ENCODE data around the gene GSTO1.

GSTO1 gene

DNA sequence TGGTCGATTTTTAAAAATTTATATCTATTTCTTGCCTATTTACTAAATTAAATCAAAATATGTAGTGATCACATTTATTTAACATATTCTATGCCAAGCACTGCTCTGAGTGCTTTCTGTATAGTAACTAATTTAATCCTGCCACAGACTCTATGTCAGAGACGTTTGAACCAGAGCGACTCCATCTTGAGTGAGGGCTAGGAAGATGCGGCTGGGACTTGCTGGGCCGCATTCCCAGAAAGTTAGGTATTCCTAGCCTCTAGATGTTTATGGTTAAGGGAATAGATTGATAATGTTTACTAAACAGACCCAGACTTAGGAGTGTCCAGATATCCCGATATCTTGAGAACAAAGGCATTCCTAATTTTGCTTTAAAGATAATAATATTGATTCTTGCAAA, 3.2 kb upstream of the GSTO1 start:
- DNase-seq (ENCODE audit: low spot score): no peak

- DNase-seq (ENCODE audit: low spot score): no peak
Observed at GRCh38 chr10:104252368-104252767, 2.3 kb upstream of the GSTO1 start.

- no peak for DNase-seq (ENCODE audit: low spot score)
Observed at GRCh38 chr10:104253106-104253505, 1.6 kb upstream of the GSTO1 start.

DNA sequence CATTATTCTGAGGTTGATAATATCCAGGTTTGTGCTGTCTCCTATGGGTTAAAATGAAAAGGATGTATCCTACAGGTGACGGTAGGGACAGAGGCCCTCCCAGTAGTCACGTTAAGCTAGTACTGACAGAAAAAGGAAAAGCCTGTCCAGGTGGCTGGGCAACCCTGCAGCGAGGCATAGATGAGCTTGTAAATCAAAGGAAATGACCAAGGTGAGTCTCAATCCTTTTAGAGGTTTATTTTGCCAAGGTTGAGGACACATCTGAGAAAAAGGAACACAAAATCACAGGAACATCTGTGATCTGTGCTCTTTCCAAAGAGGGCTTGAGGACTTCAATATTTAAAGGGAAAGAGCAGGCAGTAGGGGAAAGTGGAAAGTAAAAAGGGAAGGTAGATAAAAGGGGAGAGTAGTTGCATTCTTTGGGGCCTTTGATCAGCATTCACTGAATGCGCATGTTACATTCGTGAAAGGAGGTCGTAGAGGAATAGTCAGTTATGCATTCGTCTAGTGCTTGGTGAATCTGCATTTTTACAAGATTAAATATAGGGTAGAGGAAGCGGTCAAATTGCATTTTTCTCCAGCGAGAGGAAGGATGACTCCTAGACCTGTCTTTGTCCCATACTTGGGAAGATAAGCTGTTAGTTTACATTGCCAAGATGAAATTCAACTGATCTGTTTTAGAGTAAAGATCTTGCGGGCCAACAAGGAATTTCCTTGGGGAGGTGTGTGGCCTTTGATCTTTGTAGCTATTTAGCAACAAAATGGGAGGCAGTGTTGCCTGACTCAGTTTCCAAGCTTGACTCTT, 884 bp upstream of the GSTO1 start:
- no peak for DNase-seq (ENCODE audit: low spot score)

DNA sequence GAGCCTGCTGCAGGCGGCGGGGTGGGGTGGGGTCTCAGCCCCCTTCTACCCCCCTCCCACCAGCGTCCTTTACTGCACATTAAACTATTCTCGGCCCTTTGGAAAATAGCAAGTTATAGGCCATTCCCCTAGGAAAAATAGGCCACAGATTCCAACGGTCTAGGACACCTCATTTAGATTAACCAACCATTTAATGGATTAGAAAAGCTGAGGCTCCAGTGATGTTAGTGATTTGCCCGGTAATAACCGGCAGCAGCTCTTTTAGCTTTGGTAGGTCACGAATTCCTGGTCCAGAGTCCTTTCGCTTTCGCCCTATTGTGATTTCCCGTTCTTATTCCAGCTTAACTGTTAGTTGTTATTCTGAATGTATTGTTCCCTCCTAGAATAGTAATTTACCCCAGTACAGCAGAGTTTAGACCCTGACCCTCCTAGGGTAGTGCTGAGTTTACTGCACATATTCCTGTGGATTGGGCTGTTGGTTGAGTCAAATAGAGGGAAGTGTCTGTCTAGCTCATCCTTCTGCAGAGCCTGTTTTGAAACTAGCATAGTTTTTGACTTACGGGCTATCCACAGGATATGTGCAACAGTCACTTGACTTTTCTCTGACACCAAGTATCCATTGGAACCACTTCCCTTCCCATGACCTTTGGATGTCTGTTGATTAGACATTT, 754 bp downstream of the GSTO1 start:
- peak; percentile 76 for DNase-seq (ENCODE audit: low spot score)

DNA sequence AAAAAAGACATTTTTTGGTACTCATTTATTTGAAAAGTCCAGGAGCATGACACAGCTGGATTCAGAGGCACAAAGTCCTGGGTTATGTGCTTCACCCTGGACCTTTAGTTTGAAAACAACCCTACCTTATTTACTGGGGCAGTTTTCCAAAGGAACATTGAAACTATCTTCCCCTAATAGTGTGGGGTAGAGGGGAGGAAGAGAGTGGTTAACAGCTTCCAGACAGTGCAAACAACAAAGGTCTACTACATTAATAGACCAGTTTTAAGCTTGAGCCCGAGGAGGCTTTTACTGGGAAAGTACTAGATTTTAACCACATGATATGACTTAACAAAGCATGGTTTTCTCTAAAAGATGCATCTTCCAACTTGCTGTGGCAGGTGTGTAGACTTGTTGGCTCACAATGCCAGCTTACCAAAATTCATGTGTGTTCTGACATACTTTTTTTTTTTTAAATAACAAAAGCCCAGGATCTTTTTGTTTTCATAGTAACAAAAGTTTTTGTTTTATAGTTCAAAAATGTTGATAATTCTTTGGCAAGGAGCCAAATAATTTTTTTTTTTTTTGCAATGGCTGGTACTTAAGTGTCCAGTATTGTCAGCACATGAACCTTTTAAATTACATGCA, 1.8 kb downstream of the GSTO1 start:
- DNase-seq (ENCODE audit: low spot score): no peak

DNA sequence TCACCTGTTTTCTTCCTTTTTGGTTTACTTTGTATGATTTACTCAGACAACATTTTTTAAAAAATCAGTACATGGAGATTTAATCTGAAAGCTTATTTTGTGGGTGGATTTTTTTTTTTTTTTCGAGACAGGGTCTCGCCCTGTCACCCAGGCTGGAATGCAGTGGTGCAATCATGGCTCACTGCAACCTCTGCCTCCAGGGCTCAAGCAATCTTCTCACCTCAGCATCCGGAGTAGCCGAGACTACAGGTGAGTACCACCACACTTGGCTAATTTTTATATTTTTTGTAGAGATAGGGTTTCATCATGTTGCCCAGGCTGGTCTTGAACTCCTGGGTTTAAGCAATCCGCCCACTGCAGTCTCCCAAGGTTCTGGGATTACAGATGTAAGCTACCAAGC, 2.5 kb downstream of the GSTO1 start:
- no peak for DNase-seq (ENCODE audit: low spot score)

GRCh38 chr10:104258209-104258608, 3.5 kb downstream of the GSTO1 start:
- DNase-seq (ENCODE audit: low spot score): no peak

DNA sequence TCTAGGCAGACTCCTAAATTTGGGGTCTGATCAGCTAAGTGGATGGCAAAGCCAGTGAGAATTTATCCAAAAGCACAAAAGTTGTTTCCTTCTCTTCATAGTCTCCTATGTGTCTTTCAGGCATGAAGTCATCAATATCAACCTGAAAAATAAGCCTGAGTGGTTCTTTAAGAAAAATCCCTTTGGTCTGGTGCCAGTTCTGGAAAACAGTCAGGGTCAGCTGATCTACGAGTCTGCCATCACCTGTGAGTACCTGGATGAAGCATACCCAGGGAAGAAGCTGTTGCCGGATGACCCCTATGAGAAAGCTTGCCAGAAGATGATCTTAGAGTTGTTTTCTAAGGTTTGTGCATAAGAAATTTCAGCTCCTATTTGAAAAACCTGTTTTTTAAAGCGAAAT, 4.8 kb downstream of the GSTO1 start:
- DNase-seq (ENCODE audit: low spot score): no peak

GRCh38 chr10:104259999-104260774, 5.5 kb downstream of the GSTO1 start:
- no peak for DNase-seq (ENCODE audit: low spot score)

- peak; percentile 19 for DNase-seq (ENCODE audit: low spot score)
Observed at GRCh38 chr10:104260775-104261115, 6.1 kb downstream of the GSTO1 start.

GRCh38 chr10:104262055-104262454, 7.4 kb downstream of the GSTO1 start:
- DNase-seq (ENCODE audit: low spot score): no peak

DNA sequence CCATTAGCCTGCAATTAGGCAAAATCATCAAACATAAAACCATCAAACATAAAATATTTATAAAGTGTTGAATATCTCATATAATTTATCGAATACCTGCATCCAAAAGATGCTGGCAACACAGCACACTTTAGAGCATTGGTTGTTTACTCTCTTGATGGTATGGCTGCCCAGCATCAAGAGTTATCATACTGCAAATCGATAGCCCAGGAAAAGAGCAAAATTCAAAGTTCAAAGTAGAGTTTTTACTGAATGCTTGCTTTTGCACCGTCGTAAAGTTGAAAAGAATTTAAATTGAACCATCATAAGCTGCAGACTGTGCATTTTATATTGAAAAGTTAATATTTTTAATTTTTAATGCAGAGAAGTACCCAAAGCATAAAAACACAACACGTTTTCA, 10.1 kb downstream of the GSTO1 start:
- no peak for DNase-seq (ENCODE audit: low spot score)

DNA sequence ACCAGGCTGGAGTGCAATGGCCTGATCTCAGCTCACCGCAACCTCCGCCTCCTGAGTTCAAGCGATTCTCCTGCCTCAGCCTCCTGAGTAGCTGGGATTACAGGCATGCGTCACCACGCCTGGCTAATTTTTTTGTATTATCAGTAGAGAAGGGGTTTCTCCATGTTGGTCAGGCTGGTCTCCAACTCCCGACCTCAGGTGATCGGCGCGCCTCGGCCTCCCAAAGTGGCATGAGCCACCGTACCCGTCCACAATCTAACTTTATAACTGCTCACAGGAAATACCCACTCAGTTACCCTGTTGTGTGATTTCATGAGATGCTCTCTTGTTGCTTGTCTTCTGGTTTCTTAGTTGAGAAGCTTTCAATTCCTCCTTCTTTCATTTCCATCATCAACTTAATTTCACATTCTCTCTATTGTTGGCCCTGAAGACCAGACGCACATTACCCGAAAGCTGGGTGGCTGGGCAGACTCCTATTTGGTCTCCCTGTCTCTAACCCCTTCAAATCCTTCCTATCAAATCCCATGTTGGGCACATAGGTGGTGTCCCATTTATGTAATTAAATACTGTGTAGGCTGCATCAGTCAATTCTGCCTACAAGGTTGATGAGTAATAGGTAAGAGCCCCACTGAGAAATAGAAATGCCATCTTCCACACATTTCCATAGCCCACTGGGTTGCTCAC, 13.2 kb downstream of the GSTO1 start:
- no peak for DNase-seq (ENCODE audit: low spot score)

DNA sequence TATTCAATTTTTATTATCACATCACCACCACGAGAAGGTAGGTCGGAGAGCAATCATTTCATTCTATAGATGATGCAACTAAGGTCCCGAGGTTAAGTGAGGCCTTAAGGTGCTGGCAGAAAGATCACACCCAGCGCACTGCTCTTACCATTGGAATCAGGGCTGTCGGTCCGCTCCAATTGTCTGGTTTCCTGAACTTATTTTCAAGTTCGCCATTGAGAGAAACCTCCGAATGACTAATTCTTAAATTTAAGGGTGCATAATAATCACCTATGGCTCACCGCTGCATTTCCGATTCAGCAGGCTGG, 13.7 kb downstream of the GSTO1 start:
- DNase-seq (ENCODE audit: low spot score): no peak

- peak; percentile 87 for DNase-seq (ENCODE audit: low spot score)
Observed at GRCh38 chr10:104268713-104269645, 14.3 kb downstream of the GSTO1 start, which contains the start of gene GSTO2. TSS of gene GSTO2 (plus strand) at chr10:104269184. CDS start at chr10:104274916, 5,732 bp downstream.

DNA sequence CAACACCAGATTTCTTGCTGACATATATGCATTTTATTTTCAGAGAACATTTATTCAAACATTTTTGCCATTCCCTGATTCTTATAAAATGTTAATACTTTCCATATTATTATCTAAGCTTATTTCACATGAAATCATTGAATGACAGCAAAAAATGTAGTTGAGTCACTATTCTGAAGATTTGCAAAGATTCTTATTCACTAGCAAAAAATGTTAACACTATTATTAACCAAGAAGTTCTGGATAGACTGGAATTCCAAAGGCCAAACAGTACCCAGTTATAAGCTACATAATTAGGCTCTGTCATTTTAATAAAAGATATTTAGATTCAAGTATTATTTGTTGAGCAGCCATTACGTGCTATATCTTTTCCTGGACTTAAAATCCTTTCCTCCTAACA, 18.6 kb downstream of the GSTO1 start:
- peak; percentile 32 for DNase-seq (ENCODE audit: low spot score)

GRCh38 chr10:104273899-104274575, 19.3 kb downstream of the GSTO1 start:
- peak; percentile 59 for DNase-seq (ENCODE audit: low spot score)

DNA sequence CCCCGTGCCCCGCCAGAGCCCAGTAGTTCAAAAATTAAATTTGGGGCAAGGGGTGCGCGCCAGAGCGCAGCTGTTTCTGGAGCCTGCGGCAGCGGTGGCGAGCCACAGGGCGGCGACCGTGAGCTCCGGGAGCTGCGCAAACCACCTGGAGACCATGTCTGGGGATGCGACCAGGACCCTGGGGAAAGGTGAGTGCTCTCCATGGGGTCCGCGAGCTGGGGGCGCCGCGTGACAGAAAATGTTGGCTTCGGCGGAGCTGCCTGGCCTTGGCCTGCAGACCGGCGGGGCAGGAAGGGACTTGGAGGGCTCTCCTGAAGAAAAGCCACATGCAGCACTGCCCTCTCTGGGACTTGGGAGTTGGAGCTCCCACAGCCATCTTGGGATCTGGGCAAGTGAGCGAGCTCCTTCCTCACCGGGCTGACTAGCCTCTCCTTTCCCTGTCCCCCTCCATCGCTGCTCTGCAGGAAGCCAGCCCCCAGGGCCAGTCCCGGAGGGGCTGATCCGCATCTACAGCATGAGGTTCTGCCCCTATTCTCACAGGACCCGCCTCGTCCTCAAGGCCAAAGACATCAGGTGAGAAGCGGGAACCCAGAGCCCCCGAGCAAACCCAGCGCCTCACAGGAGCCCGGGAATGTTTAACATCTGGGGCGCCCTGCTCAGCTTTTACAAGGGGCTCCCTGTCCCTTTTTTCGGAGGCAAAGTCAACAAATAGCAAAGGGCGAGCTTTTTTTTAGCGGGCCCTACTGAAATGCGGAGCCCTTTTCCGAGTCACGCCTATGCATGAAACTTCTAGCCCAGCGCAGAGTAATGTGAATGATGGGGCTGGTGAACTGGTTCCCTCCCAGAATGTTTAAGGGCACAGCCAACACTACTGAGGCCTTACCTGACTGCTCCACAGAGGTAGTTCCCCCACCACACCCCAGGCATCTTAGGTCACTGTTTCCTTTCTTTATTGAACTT, 20.4 kb downstream of the GSTO1 start:
- peak; percentile 82 for DNase-seq (ENCODE audit: low spot score)
